NCI-H524 treated with DMSO at 0.1 percent for 48 hours (cell line): Measurements from ENCODE around the gene NBL1.
"Not testable (repeated sequence)": the region's sequence is repeated elsewhere in the genome, so short reads cannot be mapped to it uniquely, and the experiment has no call there.

Experiments
- DNase-seq: peaks from one replicate; lab custom pipeline; 2025; lab: John Stamatoyannopoulos, UW

The NBL1 gene

GRCh38 chr1:19622204-19622603 is 21.9 kb upstream of the NBL1 start:
- no peak for DNase-seq

- DNase-seq: no peak
These were observed 20.6 kb upstream of the NBL1 start for GRCh38 chr1:19623523-19623922.

GRCh38 chr1:19625291-19625937 is 18.7 kb upstream of the NBL1 start:
- DNase-seq: no peak

GRCh38 chr1:19628879-19629278 is 15.2 kb upstream of the NBL1 start:
- no peak for DNase-seq

- no peak for DNase-seq
These were observed 14.8 kb upstream of the NBL1 start for GRCh38 chr1:19629357-19629756.

- DNase-seq: not testable (repeated sequence)
These were observed 13.9 kb upstream of the NBL1 start for GRCh38 chr1:19630192-19630591.

- no peak for DNase-seq
These were observed 13.3 kb upstream of the NBL1 start for GRCh38 chr1:19630720-19631395.

- no peak for DNase-seq
These were observed 11.9 kb upstream of the NBL1 start for GRCh38 chr1:19632211-19632610.

GRCh38 chr1:19633106-19633505 is 11.0 kb upstream of the NBL1 start:
- DNase-seq: no peak

GRCh38 chr1:19635064-19635463 is 9.0 kb upstream of the NBL1 start:
- DNase-seq: not testable (repeated sequence)

- DNase-seq: no peak
These were observed 8.5 kb upstream of the NBL1 start for GRCh38 chr1:19635646-19636045.

GRCh38 chr1:19636065-19636464 is 8.0 kb upstream of the NBL1 start:
- no peak for DNase-seq

GRCh38 chr1:19636749-19637148 is 7.4 kb upstream of the NBL1 start:
- DNase-seq: not testable (repeated sequence)

- DNase-seq: no peak
These were observed 6.5 kb upstream of the NBL1 start for GRCh38 chr1:19637606-19638005.

GRCh38 chr1:19639228-19639627 is 4.9 kb upstream of the NBL1 start:
- not testable (repeated sequence) for DNase-seq

- DNase-seq: no peak
These were observed 4.1 kb upstream of the NBL1 start for GRCh38 chr1:19639999-19640362.

GRCh38 chr1:19640363-19641316 is 3.5 kb upstream of the NBL1 start:
- DNase-seq: no peak

GRCh38 chr1:19643121-19643520 is 990 bp upstream of the NBL1 start:
- no peak for DNase-seq

GRCh38 chr1:19644395-19644680 is 227 bp downstream of the NBL1 start:
- DNase-seq: no peak

GRCh38 chr1:19644681-19645410 is 735 bp downstream of the NBL1 start:
- no peak for DNase-seq

GRCh38 chr1:19645411-19646251 is 1.5 kb downstream of the NBL1 start:
- no peak for DNase-seq
